ENCODE data around the gene RNF175.

RNF175 gene

DNA sequence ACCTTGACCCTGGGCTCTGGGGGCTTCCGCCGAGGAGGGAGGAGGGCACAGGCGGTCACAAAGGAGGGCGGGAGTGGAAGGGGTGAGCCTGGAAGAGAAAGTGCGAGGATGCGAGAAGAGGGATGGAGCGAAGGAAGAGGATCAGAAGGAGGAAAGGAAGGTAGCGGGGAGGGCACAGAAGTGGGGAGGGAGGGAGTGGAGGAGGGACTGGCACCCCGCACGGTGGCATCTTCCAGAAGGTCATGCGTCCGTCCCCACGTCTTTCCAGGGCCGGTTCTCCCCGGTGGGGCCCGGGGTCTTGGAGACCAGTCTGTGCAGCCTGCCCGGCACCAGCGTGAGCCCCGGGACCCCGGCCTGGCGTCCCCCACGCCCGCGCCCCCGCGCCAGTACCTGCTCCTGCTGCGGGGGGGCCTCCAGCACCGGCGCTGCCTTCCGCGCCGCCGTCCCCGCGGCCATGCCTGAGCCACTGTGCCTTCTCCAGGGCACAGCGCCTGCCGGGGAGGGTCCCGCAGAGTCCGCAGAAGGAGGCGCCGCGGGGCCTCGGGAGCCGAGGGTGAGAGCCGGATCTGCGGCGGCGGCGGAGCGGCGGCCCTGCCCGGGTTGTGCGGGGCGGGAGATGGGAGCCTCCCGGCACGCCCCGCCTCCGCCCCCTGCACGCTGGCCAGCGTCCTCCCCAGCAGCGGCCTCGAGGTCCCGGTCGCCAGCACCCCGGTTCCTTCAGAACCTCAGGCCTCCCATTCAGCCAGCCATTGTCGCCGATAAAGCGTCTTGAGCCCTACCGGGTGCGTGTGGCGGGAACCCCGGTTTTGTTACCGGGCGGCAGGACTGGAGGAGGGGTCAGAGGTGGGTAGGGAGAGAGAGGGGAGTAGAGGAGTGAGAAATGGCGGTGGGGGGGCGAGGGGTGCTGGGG, at the start of gene RNF175:
Gene RNF175, minus strand, starts transcription at position 618 of the 910 bp plus-strand sequence. Its CDS starts 162 bp downstream, at position 456.
- Mint-ChIP-seq H3K27ac (no peak within 1 kb of the TSS), H3K4me1 (ENCODE audit: low read depth) (peaks cover 36% of the 10 kb centered on the region), H3K4me3 (peak within 1 kb of the TSS; percentile 69), H3K27me3 (peaks cover 12% of the 10 kb centered on the region), H3K36me3 (peaks cover 5% of the 10 kb centered on the region), H3K9me3 (ENCODE audit: low read depth) (no peaks in the 10 kb centered on the region)

DNA sequence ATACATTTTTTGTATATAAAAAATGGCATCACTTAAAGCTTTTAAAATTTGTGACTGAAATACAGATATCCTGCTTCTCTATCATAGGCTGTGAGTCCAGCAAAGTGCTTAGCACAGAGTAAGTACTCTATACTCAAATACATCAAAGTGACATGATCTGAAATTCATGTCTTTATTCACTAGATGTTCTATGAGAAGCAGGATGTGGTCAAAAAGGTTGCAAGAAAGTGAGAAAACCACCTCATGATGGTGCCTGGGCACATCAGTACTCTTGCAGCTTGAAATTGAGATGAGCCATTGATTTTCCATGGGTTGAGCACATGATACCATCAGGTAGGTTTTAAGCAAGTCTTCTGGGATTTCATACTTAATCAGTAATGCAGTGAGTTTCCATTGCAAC, 49.5 kb upstream of the RNF175 start:
- Mint-ChIP-seq H3K4me1 (ENCODE audit: low read depth) (peaks cover 21% of the 10 kb centered on the region), H3K27me3 (peaks cover 4% of the 10 kb centered on the region), H3K9me3 (ENCODE audit: low read depth) (no peaks in the 10 kb centered on the region), H3K4me3 (no peak overlapping the region), H3K36me3 (peaks cover 2% of the 10 kb centered on the region), H3K27ac (no peak overlapping the region)

GRCh38 chr4:153808175-153808574, 48.4 kb upstream of the RNF175 start:
- no peak overlapping the region for H3K27ac Mint-ChIP-seq
- H3K4me3 Mint-ChIP-seq = no peak overlapping the region
- no peaks in the 10 kb centered on the region for H3K9me3 Mint-ChIP-seq (ENCODE audit: low read depth)
- peaks cover 21% of the 10 kb centered on the region for H3K4me1 Mint-ChIP-seq (ENCODE audit: low read depth)
- no peaks in the 10 kb centered on the region for H3K36me3 Mint-ChIP-seq
- H3K27me3 Mint-ChIP-seq = peaks cover 2% of the 10 kb centered on the region

DNA sequence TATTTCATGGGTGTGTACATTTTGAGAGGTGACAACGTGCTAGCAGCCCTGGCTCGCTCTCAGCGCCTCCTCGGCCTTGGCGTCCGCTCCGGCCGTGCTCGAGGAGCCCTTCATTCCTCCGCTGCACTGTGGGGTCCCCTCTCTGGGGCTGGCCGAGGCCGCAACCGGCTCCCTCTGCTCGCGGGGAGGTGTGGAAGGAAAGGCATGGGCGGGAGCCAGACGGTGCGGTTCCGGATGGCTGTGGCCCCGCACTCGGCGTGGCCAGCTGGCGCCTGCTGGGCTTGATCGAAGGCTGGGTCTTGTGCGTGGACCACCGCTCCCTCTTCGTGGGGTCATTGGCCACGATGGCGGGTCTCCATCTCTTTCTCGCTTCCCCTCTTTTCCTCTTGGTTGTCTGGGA, 46.2 kb upstream of the RNF175 start:
- H3K4me1 Mint-ChIP-seq (ENCODE audit: low read depth) = peaks cover 21% of the 10 kb centered on the region
- H3K27ac Mint-ChIP-seq = no peak overlapping the region
- H3K36me3 Mint-ChIP-seq = no peaks in the 10 kb centered on the region
- H3K27me3 Mint-ChIP-seq = no peaks in the 10 kb centered on the region
- H3K9me3 Mint-ChIP-seq (ENCODE audit: low read depth) = no peaks in the 10 kb centered on the region
- H3K4me3 Mint-ChIP-seq = no peak overlapping the region

DNA sequence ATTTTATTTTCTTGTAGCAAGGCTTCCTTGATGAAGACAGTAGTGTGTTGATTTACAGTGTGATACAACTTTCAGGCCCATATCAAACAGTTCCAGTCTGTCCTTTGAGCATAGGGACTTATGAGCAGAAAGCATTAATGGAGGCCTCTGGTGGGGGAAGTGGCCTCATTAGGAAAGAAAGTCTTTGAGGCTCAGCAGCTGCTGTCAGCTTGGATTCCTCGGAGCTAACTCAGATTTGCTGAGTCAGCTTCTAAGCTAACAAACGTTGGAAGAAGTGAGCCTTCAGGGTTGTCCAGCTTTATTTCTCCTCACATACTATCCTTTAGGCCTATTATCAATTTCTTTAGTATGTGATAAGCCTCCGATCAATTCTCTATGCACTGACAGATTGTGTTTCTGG, 44.9 kb upstream of the RNF175 start:
- H3K4me3 Mint-ChIP-seq = no peak overlapping the region
- H3K27ac Mint-ChIP-seq = no peak overlapping the region
- H3K27me3 Mint-ChIP-seq = peaks cover 1% of the 10 kb centered on the region
- no peaks in the 10 kb centered on the region for H3K9me3 Mint-ChIP-seq (ENCODE audit: low read depth)
- H3K36me3 Mint-ChIP-seq = no peaks in the 10 kb centered on the region
- peaks cover 15% of the 10 kb centered on the region for H3K4me1 Mint-ChIP-seq (ENCODE audit: low read depth)

- Mint-ChIP-seq H3K9me3 (ENCODE audit: low read depth) (no peaks in the 10 kb centered on the region), H3K27me3 (peaks cover 15% of the 10 kb centered on the region), H3K4me1 (ENCODE audit: low read depth) (no peaks in the 10 kb centered on the region), H3K36me3 (no peaks in the 10 kb centered on the region), H3K27ac (no peak overlapping the region), H3K4me3 (no peak overlapping the region)
Measured at GRCh38 chr4:153799694-153800074, 39.9 kb upstream of the RNF175 start.

DNA sequence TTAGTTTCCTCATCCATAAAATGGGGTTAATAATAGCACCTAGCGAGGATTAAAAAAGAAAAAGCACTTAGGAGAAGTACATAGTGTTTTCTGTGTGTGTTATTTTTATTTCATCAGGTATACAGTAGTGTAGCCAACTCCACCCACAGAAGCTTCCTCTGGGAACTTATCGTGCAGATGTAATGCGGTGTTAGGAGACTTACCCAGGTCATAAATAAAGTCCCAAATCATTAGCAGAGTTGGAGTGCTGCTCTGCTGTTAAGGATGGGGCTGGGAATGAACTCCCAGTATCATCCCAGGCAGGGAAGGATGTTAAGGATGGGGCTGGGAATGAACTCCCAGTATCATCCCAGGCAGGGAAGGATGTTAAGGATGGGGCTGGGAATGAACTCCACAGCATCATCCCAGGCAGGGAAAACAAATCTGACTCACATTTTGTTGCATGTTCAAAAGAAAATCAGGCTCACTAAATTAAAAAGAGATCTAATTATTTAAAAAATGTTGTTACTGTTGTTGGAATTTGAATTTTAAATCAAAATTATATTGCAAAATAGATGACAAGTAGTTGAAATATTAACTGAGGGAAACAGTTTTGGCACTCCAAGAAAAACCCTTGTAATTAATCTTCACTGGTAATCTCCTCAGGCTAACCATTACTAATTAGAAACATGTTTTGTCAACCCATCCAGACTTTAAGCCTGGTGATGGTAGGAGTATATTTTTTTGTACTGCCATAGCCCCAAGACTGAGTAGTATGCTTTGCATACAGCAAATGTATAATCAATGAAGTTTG, 39.3 kb upstream of the RNF175 start:
- Mint-ChIP-seq H3K27me3 (peaks cover 20% of the 10 kb centered on the region), H3K36me3 (no peaks in the 10 kb centered on the region), H3K27ac (no peak overlapping the region), H3K9me3 (ENCODE audit: low read depth) (no peaks in the 10 kb centered on the region), H3K4me1 (ENCODE audit: low read depth) (no peaks in the 10 kb centered on the region), H3K4me3 (no peak overlapping the region)

- H3K4me1 Mint-ChIP-seq (ENCODE audit: low read depth) = no peaks in the 10 kb centered on the region
- H3K9me3 Mint-ChIP-seq (ENCODE audit: low read depth) = no peaks in the 10 kb centered on the region
- H3K27ac Mint-ChIP-seq = no peak overlapping the region
- H3K27me3 Mint-ChIP-seq = peaks cover 25% of the 10 kb centered on the region
- no peak overlapping the region for H3K4me3 Mint-ChIP-seq
- no peaks in the 10 kb centered on the region for H3K36me3 Mint-ChIP-seq
Measured at GRCh38 chr4:153798420-153798819, 38.6 kb upstream of the RNF175 start.

GRCh38 chr4:153794006-153794405, 34.2 kb upstream of the RNF175 start:
- Mint-ChIP-seq H3K27ac (no peak overlapping the region), H3K4me3 (no peak overlapping the region), H3K4me1 (ENCODE audit: low read depth) (peaks cover 28% of the 10 kb centered on the region), H3K36me3 (no peaks in the 10 kb centered on the region), H3K9me3 (ENCODE audit: low read depth) (no peaks in the 10 kb centered on the region), H3K27me3 (peaks cover 46% of the 10 kb centered on the region)

DNA sequence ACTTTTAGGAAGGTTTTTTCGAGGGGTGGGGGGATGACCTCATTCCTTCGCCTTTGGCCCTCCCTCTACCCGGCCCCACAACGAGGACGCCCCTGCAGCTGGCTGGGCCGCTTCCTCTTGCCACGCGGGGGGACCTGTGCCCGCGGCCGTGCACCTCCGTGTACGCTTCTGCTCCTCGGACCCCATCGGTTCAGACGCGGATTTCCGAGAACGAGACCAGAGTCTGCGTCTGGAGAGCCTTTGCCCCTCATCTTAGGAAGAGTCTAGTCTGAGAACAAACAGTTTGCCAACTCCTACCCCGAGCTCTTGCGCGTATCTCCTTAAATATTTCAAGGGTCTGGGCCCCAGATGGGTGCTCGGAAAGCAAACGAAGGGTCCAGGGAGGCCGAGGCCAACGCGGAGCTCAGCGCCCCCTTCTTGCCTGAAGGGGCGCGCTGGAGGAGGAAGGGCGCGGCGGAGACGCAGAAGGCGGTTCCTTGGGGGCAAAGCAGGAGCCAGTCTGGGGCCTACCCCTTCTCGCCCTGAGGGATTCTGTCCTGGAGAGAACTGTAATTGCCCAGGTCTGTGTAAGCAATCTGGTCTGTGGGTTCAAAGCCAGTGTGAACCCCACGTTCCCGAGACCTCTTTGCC, 32.9 kb upstream of the RNF175 start:
- peaks cover 37% of the 10 kb centered on the region for H3K4me1 Mint-ChIP-seq (ENCODE audit: low read depth)
- no peak overlapping the region for H3K27ac Mint-ChIP-seq
- H3K9me3 Mint-ChIP-seq (ENCODE audit: low read depth) = no peaks in the 10 kb centered on the region
- H3K36me3 Mint-ChIP-seq = no peaks in the 10 kb centered on the region
- H3K4me3 Mint-ChIP-seq = peak overlapping the region; percentile 80
- peaks cover 48% of the 10 kb centered on the region for H3K27me3 Mint-ChIP-seq

GRCh38 chr4:153791746-153792617, 32.2 kb upstream of the RNF175 start:
- Mint-ChIP-seq H3K4me3 (peak overlapping the region; percentile 80), H3K4me1 (ENCODE audit: low read depth) (peaks cover 39% of the 10 kb centered on the region), H3K27me3 (peaks cover 54% of the 10 kb centered on the region)

DNA sequence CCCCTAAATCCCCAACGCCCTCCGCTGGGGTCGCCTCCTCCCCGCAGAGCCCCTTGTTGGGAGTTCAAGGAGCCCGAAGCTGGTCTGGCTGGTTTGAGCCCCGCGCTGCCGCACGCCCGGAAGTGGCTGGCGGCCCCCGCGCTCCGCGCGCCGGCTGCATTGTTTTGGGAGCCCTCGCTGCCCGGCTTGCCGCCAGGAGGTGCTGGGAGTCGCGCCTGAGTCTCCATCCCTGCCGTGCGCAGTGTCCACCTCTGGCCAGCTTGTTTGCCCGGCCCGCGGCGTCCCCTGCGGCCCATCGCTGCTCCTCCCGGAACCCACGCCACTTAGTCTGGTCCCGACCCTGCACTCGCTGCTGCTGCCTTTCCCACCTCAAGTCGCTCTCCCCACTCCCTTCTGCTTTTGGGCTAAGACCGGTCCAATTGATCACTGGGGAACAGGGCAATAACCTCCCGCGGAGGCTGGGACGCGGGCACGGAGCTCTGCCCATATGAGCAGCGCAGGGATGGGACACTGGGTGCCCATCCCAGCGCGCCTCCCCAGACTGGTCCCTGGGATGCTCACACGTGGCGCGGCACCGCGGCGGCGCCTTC, 31.2 kb upstream of the RNF175 start:
- H3K27ac Mint-ChIP-seq = no peak overlapping the region
- no peaks in the 10 kb centered on the region for H3K36me3 Mint-ChIP-seq
- H3K9me3 Mint-ChIP-seq (ENCODE audit: low read depth) = no peaks in the 10 kb centered on the region
- peak overlapping the region; percentile 80 for H3K4me3 Mint-ChIP-seq
- peaks cover 56% of the 10 kb centered on the region for H3K27me3 Mint-ChIP-seq
- peaks cover 39% of the 10 kb centered on the region for H3K4me1 Mint-ChIP-seq (ENCODE audit: low read depth)

More at GRCh38 chr4:153791746-153792617, 32.2 kb upstream of the RNF175 start:
- Mint-ChIP-seq H3K27ac (no peak overlapping the region), H3K9me3 (ENCODE audit: low read depth) (no peaks in the 10 kb centered on the region), H3K36me3 (no peaks in the 10 kb centered on the region)

DNA sequence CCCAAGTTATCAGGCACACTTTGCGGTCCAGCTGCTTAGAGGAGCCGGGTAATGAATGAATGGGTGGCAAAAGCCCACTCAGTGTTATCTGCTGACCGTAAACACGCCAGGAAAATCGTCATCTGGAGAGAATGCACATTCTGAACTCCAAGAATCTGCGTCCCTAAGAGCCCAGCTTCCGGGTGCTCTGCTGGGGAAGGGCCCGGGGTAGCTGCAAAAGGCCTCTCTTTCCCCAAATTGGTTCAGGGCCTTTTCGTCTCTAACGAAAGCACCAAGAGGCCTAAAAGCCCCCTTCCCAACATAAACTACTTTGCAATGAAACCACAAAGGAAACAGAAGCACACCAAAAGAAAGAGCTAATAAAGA, 30.7 kb upstream of the RNF175 start:
- Mint-ChIP-seq H3K36me3 (no peaks in the 10 kb centered on the region), H3K4me3 (peak overlapping the region; percentile 71), H3K27me3 (peaks cover 62% of the 10 kb centered on the region), H3K27ac (no peak overlapping the region), H3K9me3 (ENCODE audit: low read depth) (no peaks in the 10 kb centered on the region), H3K4me1 (ENCODE audit: low read depth) (peaks cover 39% of the 10 kb centered on the region)

Measured in activated naive CD8-positive, alpha-beta T cell (primary cell).